Lower lobe of right lung (tissue), 2 donors: ENCODE measurements around the gene TREML1. TPM values are rescaled to one million over a fixed set of nuclear protein-coding genes. Genes with fewer than 3 reads are reported as not detected.
"Not testable (repeated sequence)": the region's sequence is repeated elsewhere in the genome, so short reads cannot be mapped to it uniquely, and the experiment has no call there.

ENCODE experiments used
- ATAC-seq, 2 donors: fragments of 200-7000 bp; cut with Tn5 transposase; one replicate each; pipeline ENCODE4 v1.9.1; 2020 to 2022; ENCODE audit warnings: mild to moderate bottlenecking in 2 of 2, moderate library complexity in 2 of 2
- DNase-seq: peaks from one replicate; pipeline ENCODE4 v3.0.0-alpha.2; 2020
- H3K27ac ChIP-seq: fragments of 200-600 bp; one replicate; pipeline ENCODE4 v1.8.0; 2022
- H3K27me3 ChIP-seq: fragments of 200-600 bp; one replicate; pipeline ENCODE4 v1.8.0; 2022; ENCODE audit warnings: low read depth
- H3K36me3 ChIP-seq: fragments of 200-600 bp; one replicate; pipeline ENCODE4 v1.8.0; 2022; ENCODE audit warnings: mild to moderate bottlenecking
- H3K4me1 ChIP-seq: fragments of 200-600 bp; one replicate; pipeline ENCODE4 v1.8.0; 2022
- H3K4me3 ChIP-seq: fragments of 200-600 bp; one replicate; pipeline ENCODE4 v1.8.0; 2022; ENCODE audit warnings: mild to moderate bottlenecking
- H3K9me3 ChIP-seq: fragments of 200-600 bp; one replicate; pipeline ENCODE4 v1.8.0; 2022
- intact Hi-C: fragments of 100-400 bp; cut with DNase I; formaldehyde crosslinking; loops from one replicate; pipeline ENCODE4 v1.11.0; 2022
- total RNA-seq: library from RNA; stranded (reverse); fragmentation: NEBNext Ultra II Directional; extraction: Animal tissue kit (Norgen Biotek cat#: 25700); gene quantifications from one replicate; pipeline ENCODE4 v1.2.1, GENCODE V29; 2021
- TF ChIP-seq, protein P1 (sequence below): fragments of 200-600 bp; IDR thresholded peaks from one replicate; pipeline ENCODE4 v1.8.0; 2022; ENCODE audit warnings: antibody characterized with exemption, mild to moderate bottlenecking
- donor health status: DM: no; HTN: yes; CAD: no; lungs with severe emphysema.

Gene TREML1
- total RNA-seq, 1 donor from 2014 or later = 2.0 TPM

DNA sequence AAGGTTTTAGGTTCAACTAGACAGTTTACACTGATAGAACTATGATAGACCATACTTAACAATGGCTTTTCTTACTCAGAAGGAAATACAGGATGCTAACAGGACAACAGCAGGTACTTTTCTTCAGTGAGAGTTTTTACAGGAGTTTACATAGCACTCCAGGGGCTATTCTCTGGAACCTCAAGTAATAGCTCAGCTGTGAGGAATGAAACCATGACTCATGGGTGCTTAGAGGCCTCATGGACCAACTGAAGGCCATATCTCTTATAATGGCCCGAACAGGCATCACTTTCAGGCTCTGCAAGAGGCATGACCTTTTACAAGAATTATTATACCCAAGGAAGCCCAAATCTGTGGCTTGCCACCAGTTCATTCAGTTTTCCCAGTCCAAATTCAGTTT, 31.8 kb downstream of the TREML1 start:
- DNase-seq = no peak
- ATAC-seq = peak; percentile 82 to 89
- Histone ChIP-seq H3K27me3 (no peaks in the 10 kb centered on the region), H3K27ac (no peak overlapping the region), H3K4me1 (no peaks in the 10 kb centered on the region), H3K9me3 (no peaks in the 10 kb centered on the region), H3K36me3 (peaks cover 12% of the 10 kb centered on the region), H3K4me3 (no peak overlapping the region)
- TF ChIP-seq, protein P1, sequence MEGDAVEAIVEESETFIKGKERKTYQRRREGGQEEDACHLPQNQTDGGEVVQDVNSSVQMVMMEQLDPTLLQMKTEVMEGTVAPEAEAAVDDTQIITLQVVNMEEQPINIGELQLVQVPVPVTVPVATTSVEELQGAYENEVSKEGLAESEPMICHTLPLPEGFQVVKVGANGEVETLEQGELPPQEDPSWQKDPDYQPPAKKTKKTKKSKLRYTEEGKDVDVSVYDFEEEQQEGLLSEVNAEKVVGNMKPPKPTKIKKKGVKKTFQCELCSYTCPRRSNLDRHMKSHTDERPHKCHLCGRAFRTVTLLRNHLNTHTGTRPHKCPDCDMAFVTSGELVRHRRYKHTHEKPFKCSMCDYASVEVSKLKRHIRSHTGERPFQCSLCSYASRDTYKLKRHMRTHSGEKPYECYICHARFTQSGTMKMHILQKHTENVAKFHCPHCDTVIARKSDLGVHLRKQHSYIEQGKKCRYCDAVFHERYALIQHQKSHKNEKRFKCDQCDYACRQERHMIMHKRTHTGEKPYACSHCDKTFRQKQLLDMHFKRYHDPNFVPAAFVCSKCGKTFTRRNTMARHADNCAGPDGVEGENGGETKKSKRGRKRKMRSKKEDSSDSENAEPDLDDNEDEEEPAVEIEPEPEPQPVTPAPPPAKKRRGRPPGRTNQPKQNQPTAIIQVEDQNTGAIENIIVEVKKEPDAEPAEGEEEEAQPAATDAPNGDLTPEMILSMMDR = no peak
- intact Hi-C loops = no loop called here

DNA sequence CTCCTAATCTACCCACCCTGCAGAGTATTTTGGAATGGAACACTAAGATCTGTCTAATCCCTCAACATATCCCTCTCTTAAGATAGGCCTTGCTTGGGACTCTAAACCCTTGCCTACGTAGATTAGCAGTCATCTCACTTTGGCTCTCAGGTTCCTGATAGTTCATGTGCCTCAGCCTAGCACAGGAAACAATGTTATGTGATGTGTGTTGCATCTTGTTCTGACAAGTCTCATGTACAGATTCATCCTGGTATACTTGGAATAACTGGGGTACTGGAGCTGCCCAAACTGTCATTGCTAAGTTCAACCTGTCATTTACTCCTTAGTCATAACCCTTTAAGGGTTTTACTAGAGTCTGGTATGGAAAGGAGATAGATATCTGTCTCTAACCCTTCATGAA, 34.1 kb downstream of the TREML1 start:
- intact Hi-C loops = no loop called here
- H3K36me3 ChIP-seq = peaks cover 12% of the 10 kb centered on the region
- H3K9me3 ChIP-seq = no peaks in the 10 kb centered on the region
- no peaks in the 10 kb centered on the region for H3K4me1 ChIP-seq
- H3K4me3 ChIP-seq = no peak overlapping the region
- no peak overlapping the region for H3K27ac ChIP-seq
- TF ChIP-seq, protein P1 = no peak
- H3K27me3 ChIP-seq = no peaks in the 10 kb centered on the region
- no peak for DNase-seq
- ATAC-seq = no peak

DNA sequence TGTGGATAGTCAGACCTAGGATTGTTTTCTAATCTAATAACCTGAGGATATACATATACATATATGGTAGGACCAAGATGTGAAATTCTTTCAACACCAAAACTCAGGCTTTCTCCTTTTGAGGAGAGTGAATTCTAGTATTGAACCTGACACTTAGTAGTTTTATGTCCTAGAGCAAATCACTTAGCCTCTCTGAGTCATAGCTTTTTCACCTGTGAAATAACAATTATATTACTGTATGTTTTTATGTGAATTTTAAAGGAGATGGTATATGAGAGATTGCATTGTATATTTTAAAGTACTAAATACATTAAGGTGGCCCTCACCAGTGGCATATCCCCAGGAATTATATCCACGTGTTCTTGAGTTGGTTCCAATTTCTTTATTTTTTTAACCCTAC, 34.6 kb downstream of the TREML1 start:
- H3K9me3 ChIP-seq = no peaks in the 10 kb centered on the region
- ATAC-seq = no peak
- intact Hi-C loops = no loop called here

DNA sequence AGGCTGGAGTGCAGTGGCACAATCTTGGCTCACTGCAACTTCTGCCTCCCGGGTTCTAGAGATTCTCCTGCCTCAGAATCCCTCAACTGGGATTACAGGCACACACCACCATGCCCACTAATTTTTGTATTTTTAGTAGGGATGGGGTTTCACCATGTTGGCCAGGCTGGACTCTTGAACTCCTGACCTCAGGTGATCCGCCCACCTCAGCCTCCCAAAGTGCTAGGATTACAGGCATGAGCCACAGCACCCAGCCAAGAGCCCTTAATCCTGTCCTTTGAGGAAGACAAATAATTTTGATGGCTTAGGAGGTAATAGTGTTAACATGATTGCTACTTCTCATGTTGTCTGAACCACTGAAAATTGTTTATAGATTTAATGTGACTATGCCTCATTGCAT, 39.1 kb downstream of the TREML1 start:
- DNase-seq, H3K4me3 ChIP-seq, H3K9me3 ChIP-seq, H3K27ac ChIP-seq, H3K36me3 ChIP-seq, H3K27me3 ChIP-seq, H3K4me1 ChIP-seq, intact Hi-C loops, ATAC-seq: not testable (repeated sequence)

More for the DNA sequence above, 34.6 kb downstream of the TREML1 start:
- TF ChIP-seq, protein P1 = no peak
- no peak for DNase-seq
- Histone ChIP-seq H3K4me3 (no peak overlapping the region), H3K36me3 (peaks cover 12% of the 10 kb centered on the region), H3K4me1 (no peaks in the 10 kb centered on the region), H3K27me3 (no peaks in the 10 kb centered on the region), H3K27ac (no peak overlapping the region)

DNA sequence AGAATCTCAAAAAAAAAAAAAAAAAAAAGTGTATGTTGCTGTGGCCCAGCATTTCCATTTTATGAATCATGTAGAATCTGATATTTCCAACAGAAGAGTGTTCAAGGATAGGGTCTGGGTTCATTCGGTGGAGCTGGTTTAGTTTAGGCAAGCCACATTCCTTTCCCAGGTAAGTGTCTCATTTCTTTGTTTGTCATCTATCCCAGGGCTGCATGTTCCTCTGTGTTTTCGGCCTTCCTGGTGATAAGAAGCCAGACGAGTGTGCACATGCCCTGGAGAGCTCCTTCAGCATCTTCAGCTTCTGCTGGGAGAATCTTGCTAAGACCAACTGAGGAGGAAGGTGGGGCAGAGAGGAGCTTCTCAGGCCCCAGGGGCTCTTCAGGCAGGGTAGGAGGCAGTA, 43.1 kb downstream of the TREML1 start:
- TF ChIP-seq, protein P1 = no peak
- intact Hi-C loops = no loop called here
- no peaks in the 10 kb centered on the region for H3K36me3 ChIP-seq
- H3K27ac ChIP-seq = no peak overlapping the region
- no peaks in the 10 kb centered on the region for H3K27me3 ChIP-seq
- ATAC-seq (no peak), DNase-seq (no peak)
- H3K4me1 ChIP-seq = no peaks in the 10 kb centered on the region
- H3K4me3 ChIP-seq = no peak overlapping the region
- H3K9me3 ChIP-seq = no peaks in the 10 kb centered on the region

DNA sequence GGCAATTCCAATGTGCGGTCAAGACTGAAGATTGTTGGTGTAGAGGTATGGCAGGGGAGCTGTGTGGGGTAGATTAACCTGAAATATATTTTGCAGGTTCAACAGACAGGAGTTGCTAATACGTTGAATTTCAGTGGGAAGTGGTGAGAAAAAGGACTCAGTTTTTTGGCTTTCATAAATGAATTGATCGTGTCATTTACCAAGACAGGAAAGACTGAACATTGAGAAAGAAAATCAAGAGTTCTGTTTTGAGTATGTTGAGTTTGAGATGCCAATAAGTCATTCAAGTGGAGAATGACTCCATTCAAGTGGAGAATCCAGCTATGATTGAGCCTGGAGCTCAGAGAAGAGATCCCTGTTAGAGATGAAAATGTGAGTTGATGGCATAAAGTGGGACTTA, 50.3 kb downstream of the TREML1 start:
- no peaks in the 10 kb centered on the region for H3K4me1 ChIP-seq
- no peak overlapping the region for H3K4me3 ChIP-seq
- no peak overlapping the region for H3K27ac ChIP-seq
- peaks cover 26% of the 10 kb centered on the region for H3K36me3 ChIP-seq
- TF ChIP-seq, protein P1 = no peak
- intact Hi-C loops = no loop called here
- H3K9me3 ChIP-seq = no peaks in the 10 kb centered on the region
- DNase-seq = no peak
- ATAC-seq = no peak
- H3K27me3 ChIP-seq = no peaks in the 10 kb centered on the region
